K562 (cell line): ENCODE measurements around the gene GRK3. TPM values are rescaled to one million over a fixed set of nuclear protein-coding genes. Genes with fewer than 3 reads are reported as not detected.
A peak's percentile ranks its signal among the peaks of the same experiment; 100 is the strongest.

Experiments used
- ATAC-seq: fragments of 200-7000 bp; cut with Tn5 transposase; 3 replicates; pipeline ENCODE4 v1.9.1; 2020; ENCODE audit warnings: moderate library complexity
- BruUV-seq: library from RNA; stranded (reverse); fragments of 400-500 nt; replicated peaks from 2 replicates; lab custom pipeline; 2021; lab: Mats Ljungman, UMichigan
- CTCF ChIA-PET: fragments of 300-600 bp; formaldehyde crosslinking; extraction: SDS; loops from one replicate; lab custom pipeline; 2021; ENCODE audit warnings: low intra/inter-chr PET ratio; lab: Yijun Ruan, JAX
- POLR2A ChIA-PET: fragments of 300-600, 350-650 bp; sonication (Branson Sonifier 250); formaldehyde crosslinking; extraction: SDS; loops from one replicate; lab custom pipeline; 2021; ENCODE audit warnings: antibody characterized with exemption, inconsistent platforms; lab: Yijun Ruan, JAX
- DNase-seq, 4 experiments: peaks; one replicate each; pipeline versions ENCODE4 v3.0.0 to v3.0.0-alpha.2; 2011 to 2018; ENCODE audit warnings: low spot score in 3 of 4, mixed read lengths in 3 of 4; ENCODE audit errors: extremely low read depth in 1 of 4
- FAIRE-seq: peaks from 2 replicates; lab custom pipeline; 2011; peaks lifted over from hg19 to GRCh38; lab: Jason Lieb, UNC
- H2AFZ ChIP-seq: 2 replicates; pipeline ENCODE4 v1.6.0; 2011; ENCODE audit warnings: low read depth, low read length, control low read depth, inconsistent platforms
- H3K27ac ChIP-seq: fragments of 200-600 bp; 3 replicates; pipeline ENCODE4 v1.8.0; 2011; ENCODE audit warnings: low read depth, mild to moderate bottlenecking, control low read depth, inconsistent platforms, low read length, moderate library complexity, mixed read lengths; ENCODE audit errors: extremely low read depth
- H3K27me3 ChIP-seq, 2 experiments: fragments of 300-600 bp in 1 of 2; 2 replicates in 1 of 2; 3 replicates in 1 of 2; pipeline versions ENCODE4 v1.6.0 to v1.8.0; 2011; ENCODE audit warnings: inconsistent platforms in 2 of 2, low read length in 2 of 2, mild to moderate bottlenecking in 1 of 2, mixed read lengths in 1 of 2, moderate library complexity in 1 of 2; ENCODE audit not compliant: control insufficient read depth in 2 of 2, insufficient read depth in 2 of 2
- H3K36me3 ChIP-seq: fragments of 300-600 bp; 3 replicates; pipeline ENCODE4 v1.8.0; 2011; ENCODE audit warnings: mild to moderate bottlenecking, low read length, inconsistent platforms; ENCODE audit not compliant: control insufficient read depth, insufficient read depth
- H3K4me1 ChIP-seq, 2 experiments: fragments of 200-600 bp in 1 of 2; replicated peaks in 1 of 2; 2 replicates in 1 of 2; 3 replicates in 1 of 2; pipeline versions ENCODE4 v1.5.1 to v1.8.0; 2011; ENCODE audit warnings: inconsistent platforms in 2 of 2, low read length in 2 of 2, mild to moderate bottlenecking in 1 of 2, mixed read lengths in 1 of 2, moderate library complexity in 1 of 2; ENCODE audit not compliant: control insufficient read depth in 2 of 2, insufficient read depth in 2 of 2
- H3K4me2 ChIP-seq: 2 replicates; pipeline ENCODE4 v1.6.1; 2011; ENCODE audit warnings: low read length, control low read depth, inconsistent platforms, mixed read lengths; ENCODE audit not compliant: insufficient read depth
- H3K4me3 ChIP-seq: fragments of 200-600 bp; sonication (generic), shearing (Covaris generic); 2 replicates; pipeline ENCODE4 v1.5.1; 2016; ENCODE audit warnings: control low read depth, inconsistent platforms
- H3K79me2 ChIP-seq: fragments of 200-600 bp; 3 replicates; pipeline ENCODE4 v1.8.0; 2011; ENCODE audit warnings: low read length, inconsistent platforms; ENCODE audit not compliant: control insufficient read depth, insufficient read depth
- H3K9ac ChIP-seq, 2 experiments: 2 replicates each; pipeline versions ENCODE4 v1.6.0 to v1.6.1; 2011; ENCODE audit warnings: low read depth in 2 of 2, low read length in 2 of 2, control low read depth in 1 of 2, inconsistent platforms in 1 of 2, mild to moderate bottlenecking in 1 of 2, mixed read lengths in 1 of 2; ENCODE audit not compliant: insufficient read depth in 1 of 2
- H3K9me1 ChIP-seq: one replicate; pipeline ENCODE4 v1.6.0; 2011; ENCODE audit warnings: inconsistent platforms, mild to moderate bottlenecking, low read length, moderate library complexity; ENCODE audit not compliant: control insufficient read depth, insufficient read depth
- H3K9me3 ChIP-seq: replicated peaks from 2 replicates; pipeline ENCODE4 v1.5.1; 2011; ENCODE audit warnings: low read depth, low read length, inconsistent platforms; ENCODE audit not compliant: control insufficient read depth, insufficient read depth
- H4K20me1 ChIP-seq: replicated peaks from 2 replicates; pipeline ENCODE4 v1.6.1; 2011; ENCODE audit warnings: low read length, inconsistent platforms, mixed read lengths; ENCODE audit not compliant: control insufficient read depth, insufficient read depth
- BACH1 ChIP-seq: fragments of 200-800 bp; sonication (Bioruptor generic); IDR thresholded peaks from 2 replicates; pipeline ENCODE4 v1.6.1; 2016; ENCODE audit warnings: missing genetic modification characterization, missing compliant biosample characterization
- ETV1 ChIP-seq: fragments of 450-650 bp; conservative IDR thresholded peaks from 2 replicates; pipeline ENCODE4 v1.6.1; 2016; ENCODE audit warnings: missing genetic modification characterization, control low read depth, low read depth, missing compliant biosample characterization
- RBM25 ChIP-seq: fragments of 200-400 bp; formaldehyde crosslinking; IDR thresholded peaks from 2 replicates; pipeline ENCODE4 v1.6.1; 2018; ENCODE audit warnings: low read length, low read depth, moderate library complexity; ENCODE audit not compliant: severe bottlenecking
- SIX5 ChIP-seq, 2 experiments: IDR thresholded peaks; 2 replicates each; pipeline ENCODE4 v1.6.1; 2011; ENCODE audit warnings: low read length in 2 of 2, borderline replicate concordance in 1 of 2, low read depth in 1 of 2, mild to moderate bottlenecking in 1 of 2, moderate library complexity in 1 of 2; ENCODE audit not compliant: insufficient read depth in 1 of 2
- ZBED1 ChIP-seq: IDR thresholded peaks from 2 replicates; pipeline ENCODE4 v1.6.1; 2014
- ZFP36 ChIP-seq: fragments of 150-350 bp; IDR thresholded peaks from 2 replicates; pipeline ENCODE4 v1.6.1; 2018; ENCODE audit warnings: low read length, low read depth; ENCODE audit not compliant: partially characterized antibody
- ZNF668 ChIP-seq: fragments of 250-450 bp; sonication (Bioruptor Pico); IDR thresholded peaks from 2 replicates; pipeline ENCODE4 v1.8.0; 2022; ENCODE audit warnings: mild to moderate bottlenecking, inconsistent platforms
- WGBS: fragments of 100-300 bp; shearing (Covaris generic); methylation state at CpG from one replicate; pipeline ENCODE4 v1.1.6; 2016; ENCODE audit warnings: low coverage, mixed read lengths; ENCODE audit not compliant: insufficient coverage; ENCODE audit errors: missing lambda C conversion rate; 5-methylcytosine and 5-hydroxymethylcytosine counted together
- in situ Hi-C: fragments of 300-500 bp; cut with MboI; formaldehyde crosslinking; loops from 4 replicates; pipeline ENCODE4 v1.15.0; 2018; ENCODE audit warnings: inconsistent platforms, mixed read lengths
- intact Hi-C: fragments of 100-400 bp; cut with micrococcal nuclease; formaldehyde crosslinking; loops from 2 replicates; pipeline ENCODE4 v1.14.2; 2022
- polyA plus RNA-seq, 8 experiments: library from polyadenylated mRNA; depleted of rRNA in 4 of 8; stranded (reverse) in 5 of 8; unstranded in 3 of 8; fragments of >200 nt; fragmentation: Nextera tagmentation in 2 of 8; fragmentation: Illumina TruSeq in 1 of 8; extraction: Ambion mirVana in 2 of 8; extraction: Trizol in 1 of 8; gene quantifications; 2 replicates each; pipeline versions ENCODE4 v1.2.1 to v1.2.3, GENCODE V29; 2011 to 2014; ENCODE audit warnings: inconsistent platforms in 1 of 8, missing spikeins in 1 of 8
- total RNA-seq, 7 experiments: library from RNA; depleted of rRNA in 6 of 7; stranded (reverse); fragments of >200 nt in 6 of 7; fragmentation: Illumina TruSeq in 2 of 7; extraction: Trizol in 2 of 7; gene quantifications; 2 replicates each; pipeline versions ENCODE4 v1.2.1 to v1.2.3, GENCODE V29; 2011 to 2021; ENCODE audit warnings: low replicate concordance in 1 of 7
- TF ChIP-seq, protein P1 (sequence below): sonication (generic); formaldehyde crosslinking; IDR thresholded peaks from 2 replicates; pipeline ENCODE4 v1.8.1; 2022; ENCODE audit warnings: missing genetic modification reagents

GRK3 gene
- total and polyA plus RNA-seq, 9 of the 15 experiments (the other 6 are each of a cell fraction or from before 2014, with no cell fraction given) = 1.4 to 7.6 (median 3.6) TPM

DNA sequence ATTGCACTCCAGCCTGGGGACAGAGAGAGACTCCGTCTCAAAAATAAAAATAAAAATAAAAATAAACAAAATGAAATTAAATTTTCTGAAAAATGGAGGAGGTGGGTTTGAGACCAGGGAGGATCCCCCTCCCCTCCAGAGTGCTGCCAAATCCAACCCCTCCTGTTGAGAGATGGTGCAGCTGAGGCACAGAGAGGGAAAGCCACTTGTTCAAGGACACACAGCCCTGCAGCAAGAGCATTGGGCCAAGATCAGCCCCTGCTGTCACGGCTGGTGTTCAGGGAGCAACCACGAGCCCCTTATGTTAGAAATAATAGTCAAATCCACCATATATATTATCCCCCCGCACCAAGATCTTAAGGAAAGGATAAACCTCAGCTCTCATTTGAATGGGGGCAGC lies 180.2 kb downstream of the GRK3 start:
- Histone ChIP-seq H3K9me3 (no peaks in the 10 kb centered on the region), H2AFZ (no peak overlapping the region), H3K9ac (no peak overlapping the region), H3K36me3 (no peaks in the 10 kb centered on the region; the same call in 2 of the 3 replicates), H3K4me2 (no peak overlapping the region), H3K9me1 (no peaks in the 10 kb centered on the region), H3K79me2 (peaks cover 72% of the 10 kb centered on the region), H3K27ac (no peak overlapping the region), H3K4me1 (peaks cover 23 to 57% of the 10 kb centered on the region in 2 experiments), H3K4me3 (no peak overlapping the region), H3K27me3 (no peaks in the 10 kb centered on the region), H4K20me1 (peaks cover 37% of the 10 kb centered on the region)
- in situ Hi-C loops = no loop called here
- intact Hi-C loops = no loop called here
- ATAC-seq (no peak), DNase-seq (no peak), FAIRE-seq (no peak)
- ChIA-PET CTCF (no interaction called here), POLR2A (interaction anchor here (0.6 to 1.4 kb wide), 2 partner anchors 16 to 42 kb away, joined by 3 to 5 read pairs; no protein-coding TSS in a partner anchor)
- WGBS = 74% methylated on average over 3 of the region's 4 CpGs
- no TSS peak for BruUV-seq
- TF ChIP-seq SIX5 (IDR thresholded peaks at IDR 0.05; ENCODE audit: borderline replicate concordance in 1 of 2, insufficient read depth in 1 of 2, low read depth in 1 of 2, low read length in 2 of 2) (no peak), BACH1 (tag) (no peak), ZBED1 (no peak), ETV1 (tag) (no peak), RBM25 (peak; percentile 58), ZNF668 (CRISPR knock-in tag) (no peak), ZFP36 (peak; percentile 69)
- TF ChIP-seq, protein P1, sequence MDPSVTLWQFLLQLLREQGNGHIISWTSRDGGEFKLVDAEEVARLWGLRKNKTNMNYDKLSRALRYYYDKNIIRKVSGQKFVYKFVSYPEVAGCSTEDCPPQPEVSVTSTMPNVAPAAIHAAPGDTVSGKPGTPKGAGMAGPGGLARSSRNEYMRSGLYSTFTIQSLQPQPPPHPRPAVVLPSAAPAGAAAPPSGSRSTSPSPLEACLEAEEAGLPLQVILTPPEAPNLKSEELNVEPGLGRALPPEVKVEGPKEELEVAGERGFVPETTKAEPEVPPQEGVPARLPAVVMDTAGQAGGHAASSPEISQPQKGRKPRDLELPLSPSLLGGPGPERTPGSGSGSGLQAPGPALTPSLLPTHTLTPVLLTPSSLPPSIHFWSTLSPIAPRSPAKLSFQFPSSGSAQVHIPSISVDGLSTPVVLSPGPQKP (CRISPR knock-in tag) = no peak
